Subcutaneous abdominal adipose tissue (tissue), 5 donors: Measurements from ENCODE around the gene HCK.

ENCODE experiments used
- H3K27ac ChIP-seq: one replicate; pipeline ENCODE4 v1.7.0; 2013; ENCODE audit warnings: low read depth, mild to moderate bottlenecking, inconsistent platforms, low read length, moderate library complexity
- H3K27me3 ChIP-seq, 5 donors: one replicate each; pipeline ENCODE4 v1.7.0; 2013; ENCODE audit warnings: low read length in 5 of 5, inconsistent platforms in 1 of 5; ENCODE audit not compliant: control insufficient read depth in 5 of 5, insufficient read depth in 4 of 5
- H3K36me3 ChIP-seq, 5 donors: one replicate each; pipeline ENCODE4 v1.7.0; 2013; ENCODE audit warnings: low read length in 5 of 5; ENCODE audit not compliant: control insufficient read depth in 5 of 5, insufficient read depth in 5 of 5
- H3K4me1 ChIP-seq, 5 donors: one replicate each; pipeline ENCODE4 v1.7.0; 2013; ENCODE audit warnings: low read length in 5 of 5, mild to moderate bottlenecking in 3 of 5, moderate library complexity in 1 of 5; ENCODE audit not compliant: control insufficient read depth in 5 of 5, insufficient read depth in 5 of 5
- H3K4me3 ChIP-seq, 5 donors: one replicate each; pipeline ENCODE4 v1.7.0; 2013; ENCODE audit warnings: low read length in 5 of 5, low read depth in 1 of 5
- H3K9ac ChIP-seq, 5 donors: one replicate each; pipeline ENCODE4 v1.7.0; 2013; ENCODE audit warnings: low read length in 5 of 5, mild to moderate bottlenecking in 4 of 5, moderate library complexity in 3 of 5
- H3K9me3 ChIP-seq, 5 donors: one replicate each; pipeline ENCODE4 v1.7.0; 2013; ENCODE audit warnings: low read length in 5 of 5; ENCODE audit not compliant: control insufficient read depth in 5 of 5
- donor health status: healthy.
- donor health status: healthy.
- donor health status: healthy.
- donor health status: healthy.
- donor health status: healthy.

Gene HCK

DNA sequence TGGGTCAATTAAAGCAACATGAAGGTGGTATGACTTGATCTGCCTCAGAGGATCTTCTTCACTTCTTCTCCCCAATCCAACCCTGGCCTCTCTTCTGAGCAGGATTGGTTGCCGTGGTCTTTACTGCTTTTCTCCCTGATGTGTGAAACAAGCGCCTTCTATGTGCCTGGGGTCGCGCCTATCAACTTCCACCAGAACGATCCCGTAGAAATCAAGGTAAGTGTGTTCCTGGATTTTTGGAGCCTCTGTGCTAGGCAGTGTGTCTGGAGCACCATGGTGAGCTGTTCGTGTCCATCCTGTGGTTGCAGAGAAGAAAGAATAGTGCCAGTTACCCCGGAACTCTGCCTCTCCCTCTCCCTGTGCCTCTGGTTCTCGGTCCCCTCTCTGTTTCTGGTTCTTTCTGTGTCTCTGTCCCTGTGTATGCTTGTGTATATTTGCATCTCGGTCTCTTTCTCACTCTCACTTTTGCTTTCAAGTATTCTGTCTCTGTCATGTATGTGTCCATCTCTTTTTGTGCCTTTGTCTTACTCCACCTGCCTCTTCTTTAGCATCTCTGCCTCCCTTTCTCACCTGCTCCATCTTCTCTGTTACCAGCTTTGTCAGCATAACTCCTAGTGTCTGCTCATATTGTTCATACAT lies 81.0 kb downstream of the HCK start:
- no peaks in the 10 kb centered on the region for H3K9me3 ChIP-seq
- H3K4me3 ChIP-seq = no peak overlapping the region
- H3K9ac ChIP-seq = no peak overlapping the region
- H3K36me3 ChIP-seq = peaks cover 14 to 44% (median 32%) of the 10 kb centered on the region in 5 donors
- H3K27me3 ChIP-seq = no peaks in the 10 kb centered on the region
- peaks cover 0 to 6% (median 3%) of the 10 kb centered on the region in 5 donors for H3K4me1 ChIP-seq
- no peak overlapping the region for H3K27ac ChIP-seq

DNA sequence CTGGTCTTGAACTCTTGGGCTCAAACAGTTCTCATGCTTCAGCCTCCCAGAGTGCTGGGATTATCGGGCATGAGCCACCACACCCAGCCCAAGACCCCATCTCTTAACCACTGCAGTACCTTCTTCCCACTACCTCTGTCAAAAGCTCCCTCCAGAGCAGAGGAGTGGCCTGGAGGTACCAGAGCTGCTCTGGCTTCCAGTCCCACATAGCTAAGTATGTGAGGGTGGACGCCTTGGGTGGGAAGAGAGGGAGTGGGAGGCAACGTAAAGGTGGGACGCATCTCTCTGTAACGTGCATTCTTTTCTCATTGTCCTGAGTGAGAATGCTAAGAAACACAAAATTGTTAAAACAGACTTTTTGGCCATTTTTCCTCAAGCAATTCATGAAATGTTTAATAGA lies 82.0 kb downstream of the HCK start:
- Histone ChIP-seq H3K4me1 (peaks cover 0 to 6% (median 3%) of the 10 kb centered on the region in 5 donors), H3K9ac (no peak overlapping the region), H3K9me3 (no peaks in the 10 kb centered on the region), H3K27me3 (no peaks in the 10 kb centered on the region), H3K4me3 (no peak overlapping the region), H3K27ac (no peak overlapping the region), H3K36me3 (peaks cover 14 to 54% (median 39%) of the 10 kb centered on the region in 5 donors)

GRCh38 chr20:32135983-32136515 lies 84.0 kb downstream of the HCK start:
- H3K4me1 ChIP-seq = no peaks in the 10 kb centered on the region
- no peak overlapping the region for H3K4me3 ChIP-seq
- peaks cover 20 to 71% (median 53%) of the 10 kb centered on the region in 5 donors for H3K36me3 ChIP-seq
- H3K9ac ChIP-seq = no peak overlapping the region
- H3K27me3 ChIP-seq = no peaks in the 10 kb centered on the region
- H3K9me3 ChIP-seq = no peaks in the 10 kb centered on the region
- no peak overlapping the region for H3K27ac ChIP-seq

GRCh38 chr20:32138921-32139320 lies 86.9 kb downstream of the HCK start:
- no peak overlapping the region for H3K27ac ChIP-seq

GRCh38 chr20:32139947-32140346 lies 87.9 kb downstream of the HCK start:
- H3K4me3 ChIP-seq = no peak overlapping the region
- H3K9ac ChIP-seq = no peak overlapping the region
- no peaks in the 10 kb centered on the region for H3K4me1 ChIP-seq
- H3K27me3 ChIP-seq = no peaks in the 10 kb centered on the region
- no peaks in the 10 kb centered on the region for H3K9me3 ChIP-seq
- H3K36me3 ChIP-seq = peaks cover 15 to 94% (median 84%) of the 10 kb centered on the region in 5 donors
- H3K27ac ChIP-seq = no peak overlapping the region

More at GRCh38 chr20:32138921-32139320, 86.9 kb downstream of the HCK start:
- Histone ChIP-seq H3K4me3 (no peak overlapping the region), H3K27me3 (no peaks in the 10 kb centered on the region), H3K9me3 (no peaks in the 10 kb centered on the region), H3K36me3 (peaks cover 17 to 89% (median 74%) of the 10 kb centered on the region in 5 donors), H3K4me1 (no peaks in the 10 kb centered on the region), H3K9ac (no peak overlapping the region)

GRCh38 chr20:32140603-32141002 lies 88.6 kb downstream of the HCK start:
- peaks cover 18 to 97% (median 90%) of the 10 kb centered on the region in 5 donors for H3K36me3 ChIP-seq
- no peaks in the 10 kb centered on the region for H3K9me3 ChIP-seq
- H3K27me3 ChIP-seq = no peaks in the 10 kb centered on the region
- H3K9ac ChIP-seq = no peak overlapping the region
- H3K4me3 ChIP-seq = no peak overlapping the region
- H3K27ac ChIP-seq = no peak overlapping the region
- H3K4me1 ChIP-seq = no peaks in the 10 kb centered on the region

DNA sequence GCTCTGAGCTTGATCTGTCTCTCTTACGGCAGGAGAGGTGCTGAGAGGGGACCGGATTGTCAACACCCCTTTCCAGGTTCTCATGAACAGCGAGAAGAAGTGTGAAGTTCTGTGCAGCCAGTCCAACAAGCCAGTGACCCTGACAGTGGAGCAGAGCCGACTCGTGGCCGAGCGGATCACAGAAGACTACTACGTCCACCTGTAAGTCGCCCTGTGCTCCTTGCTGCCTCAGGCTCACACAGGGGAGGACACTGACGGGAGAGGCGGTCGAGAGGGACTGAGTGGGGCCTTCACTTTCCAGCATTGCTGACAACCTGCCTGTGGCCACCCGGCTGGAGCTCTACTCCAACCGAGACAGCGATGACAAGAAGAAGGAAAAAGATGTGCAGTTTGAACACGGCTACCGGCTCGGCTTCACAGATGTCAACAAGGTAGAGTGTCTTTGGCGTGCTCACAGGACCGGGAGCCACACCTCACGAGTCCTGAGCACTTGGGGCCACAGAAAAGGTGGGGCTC lies 89.5 kb downstream of the HCK start:
- Histone ChIP-seq H3K9ac (no peak overlapping the region), H3K27ac (no peak overlapping the region), H3K36me3 (peaks cover 14 to 97% (median 91%) of the 10 kb centered on the region in 5 donors), H3K27me3 (no peaks in the 10 kb centered on the region), H3K4me1 (no peaks in the 10 kb centered on the region), H3K9me3 (no peaks in the 10 kb centered on the region), H3K4me3 (no peak overlapping the region)

GRCh38 chr20:32142088-32142487 lies 90.0 kb downstream of the HCK start:
- no peak overlapping the region for H3K9ac ChIP-seq
- no peak overlapping the region for H3K4me3 ChIP-seq
- peaks cover 12 to 97% (median 90%) of the 10 kb centered on the region in 5 donors for H3K36me3 ChIP-seq
- no peak overlapping the region for H3K27ac ChIP-seq
- no peaks in the 10 kb centered on the region for H3K27me3 ChIP-seq
- no peaks in the 10 kb centered on the region for H3K9me3 ChIP-seq
- no peaks in the 10 kb centered on the region for H3K4me1 ChIP-seq

GRCh38 chr20:32142991-32143390 lies 90.9 kb downstream of the HCK start:
- H3K27me3 ChIP-seq = no peaks in the 10 kb centered on the region
- no peak overlapping the region for H3K4me3 ChIP-seq
- H3K4me1 ChIP-seq = no peaks in the 10 kb centered on the region
- H3K9ac ChIP-seq = no peak overlapping the region
- H3K27ac ChIP-seq = no peak overlapping the region
- no peaks in the 10 kb centered on the region for H3K9me3 ChIP-seq
- H3K36me3 ChIP-seq = peaks cover 10 to 95% (median 86%) of the 10 kb centered on the region in 5 donors

GRCh38 chr20:32144898-32145662 lies 93.0 kb downstream of the HCK start:
- Histone ChIP-seq H3K36me3 (peaks cover 9 to 91% (median 83%) of the 10 kb centered on the region in 5 donors), H3K27ac (no peak overlapping the region), H3K9me3 (no peaks in the 10 kb centered on the region), H3K4me3 (no peak overlapping the region), H3K27me3 (no peaks in the 10 kb centered on the region), H3K4me1 (no peaks in the 10 kb centered on the region), H3K9ac (no peak overlapping the region)
